ENCODE results near the gene TJP3. TPM values are rescaled to one million over a fixed set of nuclear protein-coding genes. Genes with fewer than 3 reads are reported as not detected.
A peak's percentile ranks its signal among the peaks of the same experiment; 100 is the strongest.

TJP3 gene
- total and polyA plus RNA-seq, 2 experiments from 2014 or later = 18.2 to 23.9 TPM

GRCh38 chr19:3682741-3683404, 25.3 kb upstream of the TJP3 start:
- H4K20me1 ChIP-seq (replicated peaks; ENCODE audit: insufficient read depth) = peaks cover 8% of the 10 kb centered on the region; the same call in 1 of the 2 replicates
- ATAC-seq = peak; percentile 7; the same call in 2 of the 3 replicates
- Mint-ChIP-seq H3K4me3 (no peak overlapping the region), H3K9me3 (peaks cover 18% of the 10 kb centered on the region), H3K27me3 (ENCODE audit: insufficient read depth, low read depth, poor library complexity) (peaks cover 19% of the 10 kb centered on the region), H3K27ac (peak overlapping the region; percentile 59; the same call in 1 of the 2 replicates), H3K4me1 (peaks cover 32% of the 10 kb centered on the region), H3K36me3 (ENCODE audit: low read depth) (peaks cover 33% of the 10 kb centered on the region)
- H3K9me2 ChIP-seq (ENCODE audit: insufficient read depth) = no peaks in the 10 kb centered on the region
- no peak for DNase-seq (ENCODE audit: low spot score)
- H3K27ac ChIP-seq (ENCODE audit: low read depth) = peak overlapping the region; percentile 76
- H3K36me3 ChIP-seq (ENCODE audit: insufficient read depth) = no peaks in the 10 kb centered on the region
- no peaks in the 10 kb centered on the region for H3K27me3 ChIP-seq (ENCODE audit: insufficient read depth)
- H2AFZ ChIP-seq = no peak overlapping the region
- peak overlapping the region; percentile 66 for H3K4me2 ChIP-seq
- TF ChIP-seq ZNF114 (CRISPR knock-in tag; IDR thresholded peaks at IDR 0.05) (no peak), CTCF (conservative IDR thresholded peaks at IDR 0.05; ENCODE audit: low read depth in 2 of 2) (no peak), ZNF462 (CRISPR knock-in tag; IDR thresholded peaks at IDR 0.05) (no peak), CREB1 (CRISPR knock-in tag; IDR thresholded peaks at IDR 0.05; ENCODE audit: low read depth) (no peak), EZH2 (IDR thresholded peaks at IDR 0.05; ENCODE audit: low read depth, unreplicated experiment) (no peak), STAT1 (IDR thresholded peaks at IDR 0.05; ENCODE audit: unreplicated experiment) (no peak), ZNF331 (CRISPR knock-in tag; IDR thresholded peaks at IDR 0.05; ENCODE audit: low read depth) (no peak), ETS1 (IDR thresholded peaks at IDR 0.05) (no peak; the same call in 1 of the 2 replicates), REST (IDR thresholded peaks at IDR 0.05; ENCODE audit: unreplicated experiment) (no peak)
- H3K4me1 ChIP-seq (ENCODE audit: insufficient read depth) = peaks cover 30% of the 10 kb centered on the region
- peaks cover 21% of the 10 kb centered on the region for H3F3A ChIP-seq (replicated peaks; ENCODE audit: low read depth)
- peak overlapping the region; percentile 39; the same call in 1 of the 2 replicates for H3K4me3 ChIP-seq
- peaks cover 54% of the 10 kb centered on the region for H3K79me2 ChIP-seq (replicated peaks; ENCODE audit: insufficient read depth)

Data from GM23338 (cell line).